GM19043 (cell line): Measurements from ENCODE around the gene UGT1A8.
"Not testable (repeated sequence)": the region's sequence is repeated elsewhere in the genome, so short reads cannot be mapped to it uniquely, and the experiment has no call there.

ENCODE experiments used
- ATAC-seq: cut with Tn5 transposase; IDR thresholded peaks from one replicate; pipeline ENCODE4 v1.9.1; 2021; ENCODE audit warnings: low read depth; ENCODE audit not compliant: unreplicated experiment

The UGT1A8 gene

DNA sequence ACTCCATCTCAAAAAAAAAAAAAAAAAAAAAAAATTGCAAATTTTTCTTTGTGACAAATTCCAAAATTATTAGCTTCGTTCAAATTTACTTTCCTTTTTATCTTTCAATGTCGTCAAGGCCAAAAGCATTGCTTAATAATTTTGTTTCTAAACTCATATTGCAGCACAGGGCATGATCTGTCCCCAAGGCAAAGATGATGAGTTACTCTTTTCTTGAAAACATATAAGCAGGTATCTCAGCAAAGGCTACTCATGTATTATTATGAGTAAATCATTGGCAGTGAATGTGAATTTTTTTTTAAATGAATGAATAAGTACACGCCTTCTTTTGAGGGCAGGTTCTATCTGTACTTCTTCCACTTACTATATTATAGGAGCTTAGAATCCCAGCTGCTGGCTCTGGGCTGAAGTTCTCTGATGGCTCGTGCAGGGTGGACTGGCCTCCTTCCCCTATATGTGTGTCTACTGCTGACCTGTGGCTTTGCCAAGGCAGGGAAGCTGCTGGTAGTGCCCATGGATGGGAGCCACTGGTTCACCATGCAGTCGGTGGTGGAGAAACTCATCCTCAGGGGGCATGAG lies 64.2 kb downstream of the UGT1A8 start, which contains the start of gene UGT1A7:
Gene UGT1A7, plus strand, starts transcription at position 381 of the 579 bp plus-strand sequence. Its CDS starts 37 bp downstream, at position 418.
- ATAC-seq = no peak

- ATAC-seq = no peak
Observed at GRCh38 chr2:233684640-233685039, 67.2 kb downstream of the UGT1A8 start.

DNA sequence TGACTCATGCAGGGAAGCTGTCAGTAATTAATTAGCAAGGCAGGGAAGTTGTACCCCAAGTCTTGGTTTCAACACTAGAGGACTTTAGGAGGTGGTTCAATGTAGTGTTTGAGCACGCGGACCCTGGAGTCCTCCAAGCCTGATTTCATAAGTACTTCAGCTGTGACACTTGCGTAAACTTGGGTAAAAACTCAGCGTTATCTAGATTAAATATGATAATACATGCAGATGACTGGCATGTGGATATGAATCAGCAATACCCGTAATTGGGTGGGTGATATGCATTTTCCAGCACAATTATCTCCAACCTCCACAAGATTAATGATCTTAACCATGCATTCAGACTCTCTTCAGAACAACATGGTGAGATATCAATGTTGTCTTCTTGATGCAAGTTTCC lies 69.5 kb downstream of the UGT1A8 start:
- no peak for ATAC-seq

DNA sequence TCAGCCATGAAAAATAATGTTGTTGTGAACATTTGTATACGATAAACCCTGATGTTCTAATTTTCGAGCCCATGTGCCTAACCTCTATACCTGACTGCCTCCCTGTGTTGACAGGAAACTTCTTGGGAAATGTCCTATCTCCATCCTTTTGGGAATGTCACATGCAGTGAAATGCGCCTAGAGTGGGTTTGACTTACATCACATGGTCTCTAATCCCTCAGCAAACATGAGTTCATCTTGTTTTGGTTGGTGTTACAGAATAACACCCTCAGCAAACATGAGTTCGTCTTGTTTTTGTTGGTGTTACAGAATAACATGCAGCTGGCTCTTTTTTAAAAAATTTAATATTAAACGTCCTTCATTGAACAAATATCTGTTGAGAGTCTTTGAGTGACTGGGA lies 70.9 kb downstream of the UGT1A8 start:
- no peak for ATAC-seq

GRCh38 chr2:233689031-233689430 lies 71.6 kb downstream of the UGT1A8 start:
- no peak for ATAC-seq

- no peak for ATAC-seq
Observed at GRCh38 chr2:233689501-233689900, 72.1 kb downstream of the UGT1A8 start.

DNA sequence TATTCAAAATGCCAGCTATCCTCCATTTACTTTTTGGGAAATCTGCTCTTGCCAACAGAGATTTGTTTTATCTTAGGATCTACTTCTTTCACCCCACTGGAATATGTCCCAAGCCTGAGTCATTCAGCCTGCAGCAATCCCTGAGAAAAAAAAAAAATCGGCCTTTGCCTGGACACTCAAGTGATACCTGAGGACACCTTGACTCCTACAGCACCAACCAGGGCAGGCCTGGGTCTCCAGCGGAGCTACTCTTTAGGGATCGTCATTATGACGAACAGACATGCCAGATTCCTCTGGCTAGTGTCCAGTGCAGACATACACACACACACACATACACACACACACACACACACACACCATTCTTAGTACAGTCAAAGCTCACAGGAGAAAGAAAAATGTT lies 73.0 kb downstream of the UGT1A8 start:
- ATAC-seq = no peak

DNA sequence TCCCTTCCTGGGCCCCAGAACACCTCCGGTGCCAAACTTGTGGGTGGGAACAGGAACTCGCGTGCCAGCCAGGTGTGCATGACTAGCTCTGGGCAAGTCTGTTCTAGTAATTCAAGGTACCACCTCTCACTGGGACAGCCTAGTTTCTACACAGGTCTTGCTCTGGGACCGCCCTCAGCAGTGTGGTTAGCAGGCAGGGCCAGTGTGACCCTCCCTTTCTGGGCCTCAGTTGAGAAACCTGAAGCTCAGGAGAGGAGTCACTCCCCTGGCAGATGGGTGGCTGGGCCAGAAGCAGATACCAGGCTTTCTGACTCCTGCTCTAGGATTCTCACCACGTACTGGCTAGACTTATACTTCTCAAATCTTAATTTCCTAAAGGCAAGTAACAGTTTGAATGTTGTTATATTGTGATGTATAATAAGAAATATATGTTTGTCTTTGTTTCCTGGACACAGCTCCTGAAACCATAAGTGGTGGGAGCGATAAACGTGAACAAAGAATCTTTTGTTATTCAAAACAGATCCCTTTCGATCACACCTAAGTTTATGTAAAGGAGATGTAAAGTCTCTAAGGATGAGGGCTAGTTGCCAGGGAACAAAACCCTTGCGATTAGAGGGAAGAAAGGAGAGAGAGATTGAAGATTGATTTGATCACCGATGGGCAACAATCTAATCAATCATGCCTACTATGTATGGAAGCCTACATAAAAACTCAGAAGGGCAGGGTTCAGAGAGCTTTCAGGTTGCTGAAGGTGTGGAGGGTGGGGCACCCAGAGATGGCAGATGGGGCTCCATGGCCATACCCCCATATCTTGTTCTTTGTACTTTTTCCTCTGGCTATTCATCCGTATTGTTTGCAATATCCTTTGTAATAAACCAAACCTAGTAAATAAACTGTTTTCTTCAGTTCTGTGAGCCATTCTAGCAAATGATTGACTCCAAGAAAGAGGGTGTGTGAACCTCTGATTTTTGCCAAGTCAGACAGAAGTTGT lies 74.3 kb downstream of the UGT1A8 start:
- ATAC-seq = no peak

DNA sequence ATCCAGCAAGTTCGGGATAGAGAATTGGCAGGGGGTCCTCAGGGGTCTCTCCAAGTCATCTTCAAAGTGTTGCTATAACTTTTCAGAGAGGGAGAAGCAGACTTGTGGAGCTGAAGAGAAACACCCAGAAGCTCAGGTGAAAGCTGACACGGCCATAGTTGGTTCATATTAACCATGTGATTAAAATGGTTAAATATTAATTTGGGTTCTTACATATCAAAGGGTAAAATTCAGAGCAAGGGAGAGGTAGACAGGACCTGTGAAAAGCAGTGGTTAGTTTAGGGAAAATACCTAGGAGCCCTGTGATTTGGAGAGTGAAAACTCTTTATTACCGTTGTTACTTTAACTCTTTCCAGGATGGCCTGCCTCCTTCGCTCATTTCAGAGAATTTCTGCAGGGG lies 75.2 kb downstream of the UGT1A8 start, which contains the start of gene UGT1A6:
Gene UGT1A6, plus strand, starts transcription at position 243 of the 400 bp plus-strand sequence. Its CDS starts 115 bp downstream, at position 358.
- ATAC-seq = no peak

DNA sequence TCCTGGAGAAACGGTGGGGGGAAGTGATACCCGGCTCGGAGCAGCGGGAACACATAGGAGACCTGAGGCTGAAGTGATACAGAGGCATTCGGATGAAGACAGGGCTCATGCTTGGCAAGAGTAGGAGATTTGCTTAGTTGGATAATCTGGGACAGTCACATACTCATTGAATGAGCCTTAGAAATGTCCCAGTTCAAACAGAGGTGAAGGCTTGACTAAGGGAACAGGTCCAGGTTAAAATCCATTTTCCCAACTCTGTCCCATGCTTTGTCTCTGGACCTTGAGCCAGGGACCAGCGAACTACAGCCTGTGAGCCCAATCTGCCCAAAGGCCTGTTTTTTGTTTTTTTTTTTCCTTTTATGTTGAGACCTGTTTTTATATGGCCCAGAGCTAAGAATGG lies 76.5 kb downstream of the UGT1A8 start:
- ATAC-seq = no peak

- ATAC-seq = no peak
Observed at GRCh38 chr2:233698740-233699139, 81.3 kb downstream of the UGT1A8 start.

DNA sequence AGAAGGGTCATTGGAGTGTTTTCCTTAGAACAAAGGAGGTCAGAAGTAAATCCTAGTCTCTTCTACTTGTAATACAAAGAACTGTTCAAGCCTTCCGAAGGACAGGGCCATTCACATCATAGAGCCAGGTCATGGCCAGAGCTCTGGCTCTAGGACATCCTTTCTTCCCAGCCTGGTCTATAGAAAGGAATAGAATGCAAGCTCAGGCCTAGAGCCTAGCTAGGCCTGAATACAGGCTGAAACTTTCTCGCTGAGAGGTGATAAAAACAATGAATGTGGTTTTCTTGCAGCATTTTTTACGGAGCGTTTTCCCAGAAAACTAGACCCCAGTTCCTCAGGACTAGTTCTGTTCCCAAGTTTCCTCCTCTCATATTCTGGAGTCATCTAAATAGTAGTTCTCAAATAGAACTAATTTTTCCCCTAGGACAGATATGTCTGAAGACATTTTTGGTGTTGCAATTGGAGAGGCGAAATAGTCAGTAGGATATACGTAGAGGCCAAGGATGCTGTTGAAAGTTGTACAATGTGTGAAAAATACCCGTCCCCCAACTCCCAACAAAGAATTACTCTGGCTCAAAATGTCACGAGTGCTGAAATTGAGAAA lies 82.1 kb downstream of the UGT1A8 start:
- no peak for ATAC-seq

DNA sequence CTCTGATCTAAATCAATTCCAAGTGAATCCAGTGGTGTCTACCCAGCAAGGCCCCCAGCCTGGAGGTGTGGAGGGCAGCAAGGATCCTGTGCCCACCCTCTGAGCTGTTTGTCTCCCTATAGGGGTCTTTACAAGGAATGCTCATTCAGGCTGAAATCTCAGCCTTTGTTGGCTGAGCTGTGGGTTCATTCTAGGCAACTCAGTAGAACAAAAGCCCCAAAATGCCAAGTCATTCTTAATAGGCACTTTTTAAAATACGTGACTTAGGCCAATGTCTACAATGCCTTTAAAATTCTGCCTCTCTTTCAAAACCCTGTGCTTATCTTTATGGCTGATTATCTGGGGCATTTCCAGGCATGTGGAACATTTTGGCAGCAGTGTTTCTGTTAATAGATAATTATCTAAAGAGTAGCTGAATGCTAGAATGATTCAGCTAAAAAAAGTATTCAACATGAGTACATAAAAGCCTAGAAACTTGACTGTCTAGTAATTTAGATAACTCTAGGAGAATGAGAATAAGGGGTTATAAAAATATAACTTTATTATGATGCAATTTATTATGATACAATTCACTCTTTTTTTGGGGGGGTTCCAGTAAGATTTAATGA lies 82.7 kb downstream of the UGT1A8 start:
- no peak for ATAC-seq

- ATAC-seq = not testable (repeated sequence)
Observed at GRCh38 chr2:233700842-233701241, 83.4 kb downstream of the UGT1A8 start.

DNA sequence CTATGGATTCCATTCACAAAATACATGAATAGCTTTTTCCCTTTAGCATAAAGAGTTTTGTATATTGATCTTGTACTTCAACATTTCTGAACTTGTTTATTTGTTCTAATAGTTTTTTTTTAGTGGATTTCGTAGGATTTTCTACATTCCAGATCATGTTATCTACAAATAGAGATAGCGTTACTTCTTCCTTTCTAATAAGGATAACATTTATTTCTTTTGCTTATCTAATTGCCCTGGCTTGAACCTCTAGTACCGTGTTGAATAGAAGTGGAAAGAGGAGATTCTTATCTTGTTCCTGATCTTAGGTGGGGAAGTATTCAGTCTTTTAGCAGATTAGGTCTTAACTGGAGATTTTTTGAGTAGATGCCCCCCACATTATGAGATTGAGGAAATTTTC lies 84.8 kb downstream of the UGT1A8 start:
- no peak for ATAC-seq

DNA sequence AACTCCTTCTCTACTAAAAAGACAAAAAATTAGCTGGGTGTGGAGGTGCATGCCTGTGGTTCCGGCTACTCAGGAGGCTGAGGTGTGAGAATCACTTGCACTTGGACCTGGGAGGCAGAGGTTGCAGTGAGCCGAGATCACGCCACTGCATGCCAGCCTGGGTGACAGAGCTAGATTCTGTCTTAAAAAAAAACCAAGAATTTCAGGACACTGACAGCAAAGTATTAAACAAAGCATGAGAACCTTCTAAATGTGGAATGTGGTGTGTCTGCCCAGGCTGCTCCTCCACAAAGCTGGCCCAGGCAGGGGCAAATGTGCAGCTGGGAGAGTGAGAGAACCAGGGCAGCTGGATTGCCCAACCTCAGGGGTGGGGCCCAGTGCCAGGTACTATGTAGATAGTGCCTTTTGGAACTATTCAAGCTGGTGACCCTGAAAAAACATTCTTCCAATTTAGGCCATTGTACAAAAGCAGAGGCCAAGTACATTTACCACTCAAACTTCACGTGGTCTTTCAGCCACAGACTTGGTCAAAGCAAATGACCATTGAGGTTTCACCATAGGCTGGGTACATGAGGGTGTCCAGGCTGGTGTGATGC lies 88.6 kb downstream of the UGT1A8 start:
- no peak for ATAC-seq

- no peak for ATAC-seq
Observed at GRCh38 chr2:233706720-233707119, 89.3 kb downstream of the UGT1A8 start.

- no peak for ATAC-seq
Observed at GRCh38 chr2:233707940-233708644, 90.7 kb downstream of the UGT1A8 start.

GRCh38 chr2:233708942-233709341 lies 91.5 kb downstream of the UGT1A8 start:
- ATAC-seq = no peak
